ENCODE data around the gene TMEM184B.
A peak's percentile ranks its signal among the peaks of the same experiment; 100 is the strongest.

TMEM184B gene

GRCh38 chr22:38286915-38287669, 14.3 kb upstream of the TMEM184B start:
- no peak for TF ChIP-seq CTCF (IDR thresholded peaks at IDR 0.05; ENCODE audit: low read depth, low read length)
- no peak for DNase-seq (ENCODE audit: extremely low read depth, low read depth)

- no peak for TF ChIP-seq CTCF (IDR thresholded peaks at IDR 0.05; ENCODE audit: low read depth, low read length)
- no peak for DNase-seq (ENCODE audit: extremely low read depth, low read depth)
Observed at GRCh38 chr22:38285018-38285417, 12.2 kb upstream of the TMEM184B start.

- TF ChIP-seq CTCF (IDR thresholded peaks at IDR 0.05; ENCODE audit: low read depth, low read length): no peak
- DNase-seq (ENCODE audit: extremely low read depth, low read depth): peak; percentile 88
Observed at GRCh38 chr22:38284042-38284402, 11.2 kb upstream of the TMEM184B start.

GRCh38 chr22:38282397-38282796, 9.6 kb upstream of the TMEM184B start:
- no peak for TF ChIP-seq CTCF (IDR thresholded peaks at IDR 0.05; ENCODE audit: low read depth, low read length)
- no peak for DNase-seq (ENCODE audit: extremely low read depth, low read depth)

GRCh38 chr22:38276166-38276565, 3.4 kb upstream of the TMEM184B start:
- no peak for TF ChIP-seq CTCF (IDR thresholded peaks at IDR 0.05; ENCODE audit: low read depth, low read length)
- no peak for DNase-seq (ENCODE audit: extremely low read depth, low read depth)

- DNase-seq (ENCODE audit: extremely low read depth, low read depth): no peak
- TF ChIP-seq CTCF (IDR thresholded peaks at IDR 0.05; ENCODE audit: low read depth, low read length): no peak
Observed at GRCh38 chr22:38273135-38273826, 471 bp upstream of the TMEM184B start.

GRCh38 chr22:38271927-38272372, 860 bp downstream of the TMEM184B start:
- no peak for DNase-seq (ENCODE audit: extremely low read depth, low read depth)
- no peak for TF ChIP-seq CTCF (IDR thresholded peaks at IDR 0.05; ENCODE audit: low read depth, low read length)
